Liver (tissue), 9 donors: ENCODE data around the gene BRWD1. TPM values are rescaled to one million over a fixed set of nuclear protein-coding genes. Genes with fewer than 3 reads are reported as not detected.
A peak's percentile ranks its signal among the peaks of the same experiment; 100 is the strongest.

Experiments
- DNase-seq: peaks from one replicate; pipeline ENCODE4 v3.0.0-alpha.2; 2017; ENCODE audit warnings: low spot score
- H3K27ac ChIP-seq, 2 donors: one replicate each; pipeline ENCODE4 v1.7.0; 2013; ENCODE audit warnings: inconsistent platforms in 2 of 2, low read length in 2 of 2, control low read depth in 1 of 2, low read depth in 1 of 2, mild to moderate bottlenecking in 1 of 2
- H3K27me3 ChIP-seq, 4 donors: one replicate each; pipeline versions ENCODE4 v1.6.1 to v1.7.0; 2013; ENCODE audit warnings: low read length in 3 of 4, inconsistent platforms in 1 of 4, mild to moderate bottlenecking in 1 of 4, moderate library complexity in 1 of 4; ENCODE audit not compliant: control insufficient read depth in 4 of 4, insufficient read depth in 4 of 4
- H3K36me3 ChIP-seq, 4 donors: one replicate each; pipeline versions ENCODE4 v1.6.1 to v1.7.0; 2013; ENCODE audit warnings: low read length in 3 of 4, mild to moderate bottlenecking in 3 of 4, low read depth in 1 of 4, moderate library complexity in 1 of 4; ENCODE audit not compliant: control insufficient read depth in 4 of 4, insufficient read depth in 3 of 4
- H3K4me1 ChIP-seq, 4 donors: one replicate each; pipeline versions ENCODE4 v1.6.1 to v1.7.0; 2013; ENCODE audit warnings: low read length in 3 of 4, mild to moderate bottlenecking in 3 of 4, moderate library complexity in 1 of 4; ENCODE audit not compliant: control insufficient read depth in 4 of 4, insufficient read depth in 4 of 4
- H3K4me3 ChIP-seq, 3 donors: one replicate each; pipeline versions ENCODE4 v1.6.1 to v1.7.0; 2013; ENCODE audit warnings: low read length in 3 of 3, control low read depth in 1 of 3, low read depth in 1 of 3, mild to moderate bottlenecking in 1 of 3
- H3K9ac ChIP-seq, 2 donors: one replicate each; pipeline ENCODE4 v1.7.0; 2013; ENCODE audit warnings: low read length in 2 of 2, mild to moderate bottlenecking in 2 of 2, moderate library complexity in 2 of 2, control low read depth in 1 of 2, low read depth in 1 of 2
- H3K9me3 ChIP-seq, 4 donors: one replicate each; pipeline versions ENCODE4 v1.6.1 to v1.7.0; 2013; ENCODE audit warnings: low read length in 3 of 4; ENCODE audit not compliant: control insufficient read depth in 4 of 4
- ATF3 ChIP-seq: IDR thresholded peaks from 2 replicates; pipeline ENCODE4 v1.6.1; 2016; ENCODE audit warnings: antibody characterized with exemption
- EGR1 ChIP-seq, 2 donors: IDR thresholded peaks; 2 replicates each; pipeline ENCODE4 v1.6.1; 2016 to 2018; ENCODE audit warnings: antibody characterized with exemption in 2 of 2, low read depth in 2 of 2
- FOXA1 ChIP-seq: IDR thresholded peaks from 2 replicates; pipeline ENCODE4 v1.6.1; 2016; ENCODE audit warnings: antibody characterized with exemption
- GABPA ChIP-seq, 2 donors: IDR thresholded peaks in 1 of 2; conservative IDR thresholded peaks in 1 of 2; 2 replicates each; pipeline ENCODE4 v1.6.1; 2016; ENCODE audit warnings: antibody characterized with exemption in 2 of 2, mild to moderate bottlenecking in 1 of 2, moderate library complexity in 1 of 2
- HNF4A ChIP-seq, 2 donors: conservative IDR thresholded peaks; 2 replicates each; pipeline ENCODE4 v1.6.1; 2016; ENCODE audit warnings: antibody characterized with exemption in 2 of 2, mild to moderate bottlenecking in 2 of 2
- HNF4G ChIP-seq: IDR thresholded peaks from 2 replicates; pipeline ENCODE4 v1.6.1; 2016; ENCODE audit warnings: antibody characterized with exemption
- JUND ChIP-seq, 2 donors: IDR thresholded peaks; 2 replicates each; pipeline ENCODE4 v1.6.1; 2016; ENCODE audit warnings: antibody characterized with exemption in 2 of 2
- MAX ChIP-seq: IDR thresholded peaks from 2 replicates; pipeline ENCODE4 v1.6.1; 2016; ENCODE audit warnings: antibody characterized with exemption
- NR2F2 ChIP-seq: IDR thresholded peaks from 2 replicates; pipeline ENCODE4 v1.6.1; 2016; ENCODE audit warnings: antibody characterized with exemption
- RAD21 ChIP-seq, 2 donors: IDR thresholded peaks; 2 replicates each; pipeline ENCODE4 v1.6.1; 2016; ENCODE audit warnings: antibody characterized with exemption in 2 of 2, mild to moderate bottlenecking in 2 of 2
- REST ChIP-seq: IDR thresholded peaks from 2 replicates; pipeline ENCODE4 v1.6.1; 2016; ENCODE audit warnings: antibody characterized with exemption, mild to moderate bottlenecking
- RXRA ChIP-seq, 2 donors: IDR thresholded peaks; 2 replicates each; pipeline ENCODE4 v1.6.1; 2017 to 2018; ENCODE audit warnings: antibody characterized with exemption in 2 of 2, mild to moderate bottlenecking in 1 of 2
- SP1 ChIP-seq: IDR thresholded peaks from 2 replicates; pipeline ENCODE4 v1.6.1; 2018; ENCODE audit warnings: antibody characterized with exemption, mild to moderate bottlenecking
- TAF1 ChIP-seq: conservative IDR thresholded peaks from 2 replicates; pipeline ENCODE4 v1.6.1; 2016; ENCODE audit warnings: antibody characterized with exemption, mild to moderate bottlenecking
- ZBTB33 ChIP-seq: IDR thresholded peaks from 2 replicates; pipeline ENCODE4 v1.6.1; 2016; ENCODE audit warnings: antibody characterized with exemption
- WGBS: extraction: QIAGEN DNeasy Blood & Tissue Kit; methylation state at CpG from one replicate; pipeline ENCODE4 v1.1.7; 2013; 5-methylcytosine and 5-hydroxymethylcytosine counted together
- polyA plus RNA-seq, 2 donors: library from polyadenylated mRNA; stranded (reverse) in 1 of 2; unstranded in 1 of 2; fragments of 200-250 nt in 1 of 2; fragments of >200 nt in 1 of 2; fragmentation: Nextera tagmentation in 1 of 2; extraction: Ambion mirVana in 1 of 2; gene quantifications; one replicate each; pipeline versions ENCODE4 v1.2.1 to v1.2.3, GENCODE V29; 2013 to 2015
- total RNA-seq, 2 donors: library from RNA; depleted of rRNA; stranded (reverse); fragments of >200 nt; gene quantifications; one replicate each; pipeline ENCODE4 v1.2.3, GENCODE V29; 2014
- donor health status: healthy.
- donor health status: healthy.
- donor health status: healthy.
- donor health status: healthy.
- donor health status: healthy.

Gene BRWD1
- total and polyA plus RNA-seq, 4 donors, result 5.2 to 56.6 (median 20.9) TPM

GRCh38 chr21:39169906-39170305 is 143.5 kb downstream of the BRWD1 start:
- H3K4me3 ChIP-seq, result no peak overlapping the region
- H3K9ac ChIP-seq, result no peak overlapping the region
- TF ChIP-seq TAF1, result no peak
- H3K36me3 ChIP-seq, result peaks cover 4 to 16% (median 5%) of the 10 kb centered on the region in 4 donors
- DNase-seq, result no peak
- H3K27ac ChIP-seq, result no peak overlapping the region
- peaks cover 0 to 3% (median 1%) of the 10 kb centered on the region in 4 donors for H3K9me3 ChIP-seq
- no peaks in the 10 kb centered on the region for H3K27me3 ChIP-seq
- peaks cover 0 to 7% (median 0%) of the 10 kb centered on the region in 4 donors for H3K4me1 ChIP-seq
- 94% methylated on average over 5 of the region's 5 CpGs for WGBS

- 65% methylated on average over 2 of the region's 2 CpGs for WGBS
- no peak for DNase-seq
- H3K27me3 ChIP-seq, result no peaks in the 10 kb centered on the region
- H3K27ac ChIP-seq, result no peak overlapping the region
- H3K9ac ChIP-seq, result no peak overlapping the region
- peaks cover 0 to 11% (median 3%) of the 10 kb centered on the region in 4 donors for H3K36me3 ChIP-seq
- TF ChIP-seq GABPA (IDR thresholded peaks at IDR 0.05 in 1 of 2, conservative IDR thresholded peaks at IDR 0.05 in 1 of 2) (no peak), HNF4A (conservative IDR thresholded peaks at IDR 0.05) (peak; percentile 47 to 56), REST (no peak), NR2F2 (no peak), ZBTB33 (no peak)
- H3K4me3 ChIP-seq, result no peak overlapping the region
- peaks cover 0 to 7% (median 0%) of the 10 kb centered on the region in 4 donors for H3K4me1 ChIP-seq
- H3K9me3 ChIP-seq, result peaks cover 0 to 11% (median 5%) of the 10 kb centered on the region in 4 donors
These were observed 144.6 kb downstream of the BRWD1 start for GRCh38 chr21:39168800-39169199.

- TF ChIP-seq NR2F2 (no peak), HNF4G (no peak), HNF4A (conservative IDR thresholded peaks at IDR 0.05) (no peak), MAX (no peak), EGR1 (IDR thresholded peaks at IDR 0.05; ENCODE audit: low read depth in 2 of 2) (no peak), ATF3 (no peak), ZBTB33 (no peak), SP1 (no peak), RXRA (IDR thresholded peaks at IDR 0.05) (no peak), RAD21 (IDR thresholded peaks at IDR 0.05) (no peak), GABPA (IDR thresholded peaks at IDR 0.05 in 1 of 2, conservative IDR thresholded peaks at IDR 0.05 in 1 of 2) (no peak), REST (no peak), FOXA1 (no peak), JUND (IDR thresholded peaks at IDR 0.05) (no peak)
- Histone ChIP-seq H3K9me3 (peaks cover 0 to 11% (median 5%) of the 10 kb centered on the region in 4 donors), H3K9ac (no peak overlapping the region), H3K4me1 (peaks cover 0 to 7% (median 0%) of the 10 kb centered on the region in 4 donors), H3K27ac (no peak overlapping the region), H3K4me3 (no peak overlapping the region), H3K36me3 (no peaks in the 10 kb centered on the region), H3K27me3 (no peaks in the 10 kb centered on the region)
- 85% methylated on average over 2 of the region's 2 CpGs for WGBS
- no peak for DNase-seq
These were observed 148.9 kb downstream of the BRWD1 start for GRCh38 chr21:39164523-39164922.
